ENCODE results near the gene ANKMY1. TPM values are rescaled to one million over a fixed set of nuclear protein-coding genes. Genes with fewer than 3 reads are reported as not detected.

ANKMY1 gene
- total RNA-seq, 4 donors from 2014 or later: 7.0 to 12.0 (median 8.9) TPM

DNA sequence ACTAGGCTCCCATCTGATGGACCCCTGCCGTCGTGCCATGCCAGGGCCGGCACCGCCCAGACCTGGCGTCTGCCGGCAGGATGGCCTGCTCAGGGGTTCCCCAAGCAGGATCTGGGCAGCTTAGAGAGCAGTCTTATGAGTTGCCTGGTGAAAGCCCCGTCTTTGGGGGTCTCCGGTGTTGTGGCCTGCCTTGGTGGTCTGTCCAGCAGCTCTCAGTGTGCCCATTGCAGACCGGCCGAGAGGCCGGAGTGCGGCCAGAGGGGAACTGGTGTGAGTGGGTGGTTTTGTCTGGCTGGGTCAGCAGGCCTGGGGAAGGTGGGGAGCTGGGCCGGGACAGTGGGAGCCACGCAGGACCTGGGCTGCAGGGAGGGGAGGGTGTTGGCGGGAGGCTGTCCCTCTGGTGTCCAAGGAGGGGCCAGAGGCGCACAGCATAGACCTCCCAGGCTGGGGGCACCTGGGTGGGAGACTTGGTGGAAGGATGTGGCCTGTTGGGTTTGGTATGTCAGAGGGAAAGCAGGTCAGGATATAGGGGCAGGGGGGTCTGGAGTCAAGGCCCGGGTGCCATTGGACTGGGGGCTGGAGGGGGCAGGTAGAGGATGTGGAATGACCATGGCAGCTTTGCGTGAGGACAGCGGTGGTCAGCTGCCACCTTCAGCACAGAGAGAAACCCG is 105.9 kb downstream of the ANKMY1 start:
- H3K27me3 ChIP-seq: peaks cover 17% of the 10 kb centered on the region
- ATAC-seq: peak; percentile 0
- peak overlapping the region in 2 of 4 donors; percentile 53 to 64 for H3K27ac ChIP-seq
- peak overlapping the region; percentile 51 to 79 for H3K4me3 ChIP-seq
- peaks cover 0 to 68% (median 26%) of the 10 kb centered on the region in 3 donors for H3K4me1 ChIP-seq
- no peaks in the 10 kb centered on the region for H3K36me3 ChIP-seq
- H3K9me3 ChIP-seq: no peaks in the 10 kb centered on the region
- TF ChIP-seq POLR2AphosphoS5 (IDR thresholded peaks at IDR 0.05) (no peak), POLR2A (IDR thresholded peaks at IDR 0.05) (no peak), EP300 (IDR thresholded peaks at IDR 0.05) (no peak)
- TF ChIP-seq, protein P1, sequence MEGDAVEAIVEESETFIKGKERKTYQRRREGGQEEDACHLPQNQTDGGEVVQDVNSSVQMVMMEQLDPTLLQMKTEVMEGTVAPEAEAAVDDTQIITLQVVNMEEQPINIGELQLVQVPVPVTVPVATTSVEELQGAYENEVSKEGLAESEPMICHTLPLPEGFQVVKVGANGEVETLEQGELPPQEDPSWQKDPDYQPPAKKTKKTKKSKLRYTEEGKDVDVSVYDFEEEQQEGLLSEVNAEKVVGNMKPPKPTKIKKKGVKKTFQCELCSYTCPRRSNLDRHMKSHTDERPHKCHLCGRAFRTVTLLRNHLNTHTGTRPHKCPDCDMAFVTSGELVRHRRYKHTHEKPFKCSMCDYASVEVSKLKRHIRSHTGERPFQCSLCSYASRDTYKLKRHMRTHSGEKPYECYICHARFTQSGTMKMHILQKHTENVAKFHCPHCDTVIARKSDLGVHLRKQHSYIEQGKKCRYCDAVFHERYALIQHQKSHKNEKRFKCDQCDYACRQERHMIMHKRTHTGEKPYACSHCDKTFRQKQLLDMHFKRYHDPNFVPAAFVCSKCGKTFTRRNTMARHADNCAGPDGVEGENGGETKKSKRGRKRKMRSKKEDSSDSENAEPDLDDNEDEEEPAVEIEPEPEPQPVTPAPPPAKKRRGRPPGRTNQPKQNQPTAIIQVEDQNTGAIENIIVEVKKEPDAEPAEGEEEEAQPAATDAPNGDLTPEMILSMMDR (IDR thresholded peaks at IDR 0.05): no peak
- WGBS, 2 donors (ENCODE audit: low coverage in 1 of 2): 0% methylated on average over 2 of the region's 20 CpGs; no CpG with 5 or more reads in 1 of the 2 donors

DNA sequence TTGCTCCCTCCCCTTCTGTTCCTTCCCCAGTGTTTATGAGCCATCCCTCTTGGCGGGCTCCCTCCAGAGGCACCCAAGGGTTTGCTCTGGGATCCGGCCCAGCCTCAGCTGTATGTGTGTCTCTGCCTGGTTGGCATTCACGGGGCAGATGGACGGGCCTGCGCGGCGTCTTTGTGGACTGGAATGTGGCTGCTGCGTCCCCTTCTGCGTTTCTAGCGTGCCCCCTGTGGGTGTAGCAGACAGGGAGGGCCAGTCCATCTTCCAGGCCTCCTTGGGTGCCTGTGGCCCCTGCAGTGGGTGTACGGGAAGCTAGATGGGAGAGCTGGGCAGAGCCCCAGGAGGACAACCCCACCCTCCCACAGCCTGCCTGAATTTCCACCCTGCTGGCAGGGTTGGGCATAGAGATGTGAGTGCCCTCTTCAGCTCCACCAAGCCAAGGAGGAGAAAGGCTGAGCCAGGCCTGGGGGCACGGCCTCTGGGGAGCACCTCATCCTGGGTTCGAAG is 106.6 kb downstream of the ANKMY1 start:
- H3K36me3 ChIP-seq: peaks cover 0 to 4% of the 10 kb centered on the region in 2 donors
- H3K9me3 ChIP-seq: no peaks in the 10 kb centered on the region
- 50 to 100% methylated on average over 1 to 2 of the region's 13 CpGs for WGBS, 2 donors (ENCODE audit: low coverage in 1 of 2)
- peaks cover 17% of the 10 kb centered on the region for H3K27me3 ChIP-seq
- peak overlapping the region in 1 of 4 donors; percentile 64 for H3K27ac ChIP-seq
- H3K4me1 ChIP-seq: peaks cover 0 to 61% (median 26%) of the 10 kb centered on the region in 3 donors
- no peak overlapping the region for H3K4me3 ChIP-seq
- TF ChIP-seq POLR2AphosphoS5 (IDR thresholded peaks at IDR 0.05): no peak
- no peak for TF ChIP-seq POLR2A (IDR thresholded peaks at IDR 0.05)
- TF ChIP-seq EP300 (IDR thresholded peaks at IDR 0.05): no peak
- TF ChIP-seq, protein P1 (IDR thresholded peaks at IDR 0.05): no peak
- no peak for ATAC-seq

DNA sequence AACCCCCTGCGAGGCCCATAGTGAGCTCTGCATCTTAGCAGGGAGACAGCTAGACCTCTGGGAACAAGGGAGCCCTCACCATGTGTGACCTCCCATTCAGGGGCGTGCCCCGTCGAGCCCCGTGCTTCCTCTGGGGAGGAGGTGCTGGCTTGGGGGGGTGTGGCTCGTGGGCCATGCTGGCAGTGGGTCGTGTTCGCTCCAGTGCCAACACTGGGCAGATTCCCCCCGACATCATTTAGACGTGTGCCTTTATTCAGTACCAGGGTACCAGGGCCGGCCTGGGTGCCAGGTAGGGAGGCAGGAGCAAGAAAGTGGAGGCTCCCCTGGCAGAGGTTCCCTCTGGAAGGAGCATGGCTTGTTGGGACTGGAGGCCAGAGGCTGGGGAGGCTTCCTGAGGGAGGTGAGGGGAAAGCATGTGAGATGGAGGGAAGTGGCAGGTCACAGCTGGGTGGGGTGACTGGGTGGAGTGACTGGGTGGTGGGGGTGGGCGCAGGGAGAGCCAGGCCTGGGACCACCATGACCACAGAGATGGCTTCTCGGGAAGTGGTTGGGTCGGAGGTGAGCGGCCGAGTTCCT is 107.2 kb downstream of the ANKMY1 start:
- 45 to 56% methylated on average over 2 to 3 of the region's 16 CpGs for WGBS, 2 donors (ENCODE audit: low coverage in 1 of 2)
- Histone ChIP-seq H3K36me3 (peaks cover 0 to 9% of the 10 kb centered on the region in 2 donors), H3K4me1 (peaks cover 0 to 56% (median 21%) of the 10 kb centered on the region in 3 donors), H3K9me3 (no peaks in the 10 kb centered on the region), H3K27me3 (peaks cover 17% of the 10 kb centered on the region), H3K27ac (no peak overlapping the region), H3K4me3 (no peak overlapping the region)
- TF ChIP-seq, protein P1 (IDR thresholded peaks at IDR 0.05): no peak
- no peak for TF ChIP-seq POLR2AphosphoS5 (IDR thresholded peaks at IDR 0.05)
- TF ChIP-seq EP300 (IDR thresholded peaks at IDR 0.05): no peak
- TF ChIP-seq POLR2A (IDR thresholded peaks at IDR 0.05): no peak
- ATAC-seq: no peak

DNA sequence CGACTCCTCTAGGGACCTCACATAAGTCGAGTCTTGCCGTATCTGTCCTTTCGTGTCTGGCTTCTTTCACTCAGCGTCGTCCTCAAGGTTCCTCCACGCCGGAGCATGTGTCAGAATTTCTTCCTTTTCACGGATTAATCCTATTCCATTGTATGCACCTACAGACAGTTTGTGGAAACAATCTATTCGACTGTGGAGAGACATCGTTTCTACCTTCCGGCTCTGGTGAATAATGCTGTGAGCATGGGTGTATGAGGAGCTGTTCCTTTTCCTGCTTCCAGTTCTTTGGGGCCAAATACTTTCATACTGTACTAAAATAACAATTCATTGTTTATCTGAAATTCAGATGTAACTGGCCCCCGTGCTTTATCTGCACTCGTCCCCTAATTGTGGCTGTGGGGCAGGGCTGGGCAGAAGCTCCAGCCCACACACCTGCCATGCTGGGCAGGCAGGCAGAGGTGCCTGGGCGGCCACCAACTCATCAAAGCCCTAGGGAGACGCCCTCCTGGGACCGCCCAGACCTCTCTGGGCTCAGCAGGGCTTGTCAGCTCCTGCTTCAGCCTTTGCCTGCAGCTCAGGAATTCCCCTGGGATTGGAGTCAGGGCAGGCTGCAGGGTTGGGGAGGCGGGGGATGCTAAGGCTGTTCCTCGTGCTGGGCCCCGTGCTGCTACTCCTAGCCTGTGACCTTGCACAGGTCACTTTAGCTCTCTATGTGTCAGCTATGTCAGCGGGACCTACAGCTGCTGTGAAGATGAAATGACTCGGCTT is 107.8 kb downstream of the ANKMY1 start:
- no peak for TF ChIP-seq POLR2AphosphoS5 (IDR thresholded peaks at IDR 0.05)
- no peak for ATAC-seq
- Histone ChIP-seq H3K36me3 (peaks cover 0 to 13% of the 10 kb centered on the region in 2 donors), H3K27me3 (peaks cover 13% of the 10 kb centered on the region), H3K4me3 (no peak overlapping the region), H3K9me3 (no peaks in the 10 kb centered on the region), H3K27ac (no peak overlapping the region), H3K4me1 (peaks cover 0 to 49% (median 16%) of the 10 kb centered on the region in 3 donors)
- WGBS, 2 donors (ENCODE audit: low coverage in 1 of 2): 62 to 64% methylated on average over 12 of the region's 22 CpGs
